Nephron (organoid): ENCODE measurements around the gene FASTKD2.

ENCODE experiments used
- H3K27ac Mint-ChIP-seq, 3 experiments: 2 replicates each; pipeline ENCODE4 v1.8.0; 2020; ENCODE audit warnings: mixed read lengths in 3 of 3, mild to moderate bottlenecking in 2 of 3, moderate library complexity in 1 of 3
- H3K27me3 Mint-ChIP-seq: 2 replicates; pipeline ENCODE4 v1.8.0; 2021; ENCODE audit warnings: low read depth, mild to moderate bottlenecking, moderate library complexity, mixed read lengths
- H3K36me3 Mint-ChIP-seq: 2 replicates; pipeline ENCODE4 v1.8.0; 2020; ENCODE audit warnings: low read depth, mixed read lengths
- H3K4me1 Mint-ChIP-seq: 2 replicates; pipeline ENCODE4 v1.8.0; 2020; ENCODE audit warnings: mixed read lengths
- H3K4me3 Mint-ChIP-seq, 3 experiments: 2 replicates each; pipeline ENCODE4 v1.8.0; 2020; ENCODE audit warnings: mild to moderate bottlenecking in 3 of 3, mixed read lengths in 3 of 3, moderate library complexity in 2 of 3
- H3K9me3 Mint-ChIP-seq: 2 replicates; pipeline ENCODE4 v1.8.0; 2020; ENCODE audit warnings: mixed read lengths
- CTCF ChIP-seq, 3 experiments: fragments of 200-600 bp; sonication (generic); IDR thresholded peaks; one replicate each; pipeline ENCODE4 v1.5.0; 2021; ENCODE audit warnings: antibody characterized with exemption in 3 of 3; ENCODE audit not compliant: unreplicated experiment in 3 of 3

Gene FASTKD2

GRCh38 chr2:206756816-206757215 is 8.6 kb upstream of the FASTKD2 start:
- H3K36me3 Mint-ChIP-seq, result no peaks in the 10 kb centered on the region
- no peak overlapping the region for H3K4me3 Mint-ChIP-seq
- no peaks in the 10 kb centered on the region for H3K4me1 Mint-ChIP-seq
- no peaks in the 10 kb centered on the region for H3K27me3 Mint-ChIP-seq
- no peak for TF ChIP-seq CTCF (IDR thresholded peaks at IDR 0.05; ENCODE audit: unreplicated experiment in 3 of 3)
- no peak overlapping the region for H3K27ac Mint-ChIP-seq
- H3K9me3 Mint-ChIP-seq, result no peaks in the 10 kb centered on the region

GRCh38 chr2:206764673-206765241 is 649 bp upstream of the FASTKD2 start:
- no peak for TF ChIP-seq CTCF (IDR thresholded peaks at IDR 0.05; ENCODE audit: unreplicated experiment in 3 of 3)
- H3K9me3 Mint-ChIP-seq, result no peaks in the 10 kb centered on the region
- H3K27me3 Mint-ChIP-seq, result no peaks in the 10 kb centered on the region
- H3K4me3 Mint-ChIP-seq, result peak overlapping the region in 2 of 3 experiments; percentile 92 to 98
- H3K4me1 Mint-ChIP-seq, result peaks cover 18% of the 10 kb centered on the region
- H3K36me3 Mint-ChIP-seq, result peaks cover 15% of the 10 kb centered on the region
- peak overlapping the region; percentile 97 to 98 (median 97) for H3K27ac Mint-ChIP-seq

GRCh38 chr2:206766057-206766930 is 888 bp downstream of the FASTKD2 start:
- Mint-ChIP-seq H3K36me3 (peaks cover 25% of the 10 kb centered on the region), H3K4me3 (peak overlapping the region in 2 of 3 experiments; percentile 92 to 98), H3K9me3 (no peaks in the 10 kb centered on the region), H3K27ac (peak overlapping the region; percentile 97 to 98 (median 97)), H3K4me1 (peaks cover 18% of the 10 kb centered on the region), H3K27me3 (no peaks in the 10 kb centered on the region)
- TF ChIP-seq CTCF (IDR thresholded peaks at IDR 0.05; ENCODE audit: unreplicated experiment in 3 of 3), result no peak

- Mint-ChIP-seq H3K36me3 (peaks cover 90% of the 10 kb centered on the region), H3K9me3 (peaks cover 43% of the 10 kb centered on the region), H3K4me1 (no peaks in the 10 kb centered on the region), H3K27ac (no peak overlapping the region), H3K4me3 (no peak overlapping the region), H3K27me3 (no peaks in the 10 kb centered on the region)
- no peak for TF ChIP-seq CTCF (IDR thresholded peaks at IDR 0.05; ENCODE audit: unreplicated experiment in 3 of 3)
These were observed 9.5 kb downstream of the FASTKD2 start for GRCh38 chr2:206774871-206775270.

GRCh38 chr2:206776432-206776831 is 11.0 kb downstream of the FASTKD2 start:
- TF ChIP-seq CTCF (IDR thresholded peaks at IDR 0.05; ENCODE audit: unreplicated experiment in 3 of 3), result no peak

More at GRCh38 chr2:206776432-206776831, 11.0 kb downstream of the FASTKD2 start:
- no peak overlapping the region for H3K4me3 Mint-ChIP-seq
- no peaks in the 10 kb centered on the region for H3K4me1 Mint-ChIP-seq
- H3K27ac Mint-ChIP-seq, result no peak overlapping the region
- H3K36me3 Mint-ChIP-seq, result peaks cover 94% of the 10 kb centered on the region
- H3K9me3 Mint-ChIP-seq, result peaks cover 52% of the 10 kb centered on the region
- no peaks in the 10 kb centered on the region for H3K27me3 Mint-ChIP-seq
